ENCODE measurements around the gene GSDME.

- TF ChIP-seq, protein P1, sequence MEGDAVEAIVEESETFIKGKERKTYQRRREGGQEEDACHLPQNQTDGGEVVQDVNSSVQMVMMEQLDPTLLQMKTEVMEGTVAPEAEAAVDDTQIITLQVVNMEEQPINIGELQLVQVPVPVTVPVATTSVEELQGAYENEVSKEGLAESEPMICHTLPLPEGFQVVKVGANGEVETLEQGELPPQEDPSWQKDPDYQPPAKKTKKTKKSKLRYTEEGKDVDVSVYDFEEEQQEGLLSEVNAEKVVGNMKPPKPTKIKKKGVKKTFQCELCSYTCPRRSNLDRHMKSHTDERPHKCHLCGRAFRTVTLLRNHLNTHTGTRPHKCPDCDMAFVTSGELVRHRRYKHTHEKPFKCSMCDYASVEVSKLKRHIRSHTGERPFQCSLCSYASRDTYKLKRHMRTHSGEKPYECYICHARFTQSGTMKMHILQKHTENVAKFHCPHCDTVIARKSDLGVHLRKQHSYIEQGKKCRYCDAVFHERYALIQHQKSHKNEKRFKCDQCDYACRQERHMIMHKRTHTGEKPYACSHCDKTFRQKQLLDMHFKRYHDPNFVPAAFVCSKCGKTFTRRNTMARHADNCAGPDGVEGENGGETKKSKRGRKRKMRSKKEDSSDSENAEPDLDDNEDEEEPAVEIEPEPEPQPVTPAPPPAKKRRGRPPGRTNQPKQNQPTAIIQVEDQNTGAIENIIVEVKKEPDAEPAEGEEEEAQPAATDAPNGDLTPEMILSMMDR (IDR thresholded peaks at IDR 0.05; ENCODE audit: insufficient read depth, low read length): no peak
- TF ChIP-seq, protein P2, sequence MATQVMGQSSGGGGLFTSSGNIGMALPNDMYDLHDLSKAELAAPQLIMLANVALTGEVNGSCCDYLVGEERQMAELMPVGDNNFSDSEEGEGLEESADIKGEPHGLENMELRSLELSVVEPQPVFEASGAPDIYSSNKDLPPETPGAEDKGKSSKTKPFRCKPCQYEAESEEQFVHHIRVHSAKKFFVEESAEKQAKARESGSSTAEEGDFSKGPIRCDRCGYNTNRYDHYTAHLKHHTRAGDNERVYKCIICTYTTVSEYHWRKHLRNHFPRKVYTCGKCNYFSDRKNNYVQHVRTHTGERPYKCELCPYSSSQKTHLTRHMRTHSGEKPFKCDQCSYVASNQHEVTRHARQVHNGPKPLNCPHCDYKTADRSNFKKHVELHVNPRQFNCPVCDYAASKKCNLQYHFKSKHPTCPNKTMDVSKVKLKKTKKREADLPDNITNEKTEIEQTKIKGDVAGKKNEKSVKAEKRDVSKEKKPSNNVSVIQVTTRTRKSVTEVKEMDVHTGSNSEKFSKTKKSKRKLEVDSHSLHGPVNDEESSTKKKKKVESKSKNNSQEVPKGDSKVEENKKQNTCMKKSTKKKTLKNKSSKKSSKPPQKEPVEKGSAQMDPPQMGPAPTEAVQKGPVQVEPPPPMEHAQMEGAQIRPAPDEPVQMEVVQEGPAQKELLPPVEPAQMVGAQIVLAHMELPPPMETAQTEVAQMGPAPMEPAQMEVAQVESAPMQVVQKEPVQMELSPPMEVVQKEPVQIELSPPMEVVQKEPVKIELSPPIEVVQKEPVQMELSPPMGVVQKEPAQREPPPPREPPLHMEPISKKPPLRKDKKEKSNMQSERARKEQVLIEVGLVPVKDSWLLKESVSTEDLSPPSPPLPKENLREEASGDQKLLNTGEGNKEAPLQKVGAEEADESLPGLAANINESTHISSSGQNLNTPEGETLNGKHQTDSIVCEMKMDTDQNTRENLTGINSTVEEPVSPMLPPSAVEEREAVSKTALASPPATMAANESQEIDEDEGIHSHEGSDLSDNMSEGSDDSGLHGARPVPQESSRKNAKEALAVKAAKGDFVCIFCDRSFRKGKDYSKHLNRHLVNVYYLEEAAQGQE (IDR thresholded peaks at IDR 0.05; ENCODE audit: insufficient replicate concordance, low read depth): no peak
- TF ChIP-seq POLR2AphosphoS5 (IDR thresholded peaks at IDR 0.05; ENCODE audit: low read depth) (no peak), GABPA (IDR thresholded peaks at IDR 0.05; ENCODE audit: low read depth) (no peak), SPI1 (IDR thresholded peaks at IDR 0.05; ENCODE audit: borderline replicate concordance, low read depth) (no peak)
These were observed 6.7 kb upstream of the GSDME start for GRCh38 chr7:24764011-24764410.

Data from HL-60 (cell line).